Breast epithelium (tissue), 4 donors: ENCODE results near the gene ABCC4. TPM values are rescaled to one million over a fixed set of nuclear protein-coding genes. Genes with fewer than 3 reads are reported as not detected.

Experiments
- DNase-seq, 2 donors: peaks; one replicate each; pipeline ENCODE4 v3.0.0-alpha.2; 2019; ENCODE audit warnings: low spot score in 2 of 2
- H3K27ac ChIP-seq, 2 donors: fragments of 200-600 bp; sonication (generic) in 1 of 2; one replicate each; pipeline ENCODE4 v1.5.1; 2016 to 2019; ENCODE audit warnings: mild to moderate bottlenecking in 1 of 2
- H3K27me3 ChIP-seq, 2 donors: fragments of 200-600 bp; sonication (generic) in 1 of 2; one replicate each; pipeline versions ENCODE4 v1.5.1 to v1.6.0; 2017 to 2019; ENCODE audit warnings: control low read depth in 1 of 2, mild to moderate bottlenecking in 1 of 2
- H3K36me3 ChIP-seq: fragments of 200-600 bp; one replicate; pipeline ENCODE4 v1.5.1; 2019
- H3K4me1 ChIP-seq, 2 donors: fragments of 200-600 bp; sonication (generic); one replicate each; pipeline ENCODE4 v1.5.1; 2016 to 2019; ENCODE audit warnings: control low read depth in 1 of 2
- H3K4me3 ChIP-seq, 3 donors: fragments of 200-600 bp; sonication (generic); 1 replicate in 2 of 3; 2 replicates in 1 of 3; pipeline ENCODE4 v1.5.1; 2016 to 2019; ENCODE audit warnings: mild to moderate bottlenecking in 3 of 3, moderate library complexity in 2 of 3
- H3K9me3 ChIP-seq, 2 donors: fragments of 200-600 bp; sonication (generic) in 1 of 2; one replicate each; pipeline ENCODE4 v1.5.1; 2016 to 2019; ENCODE audit warnings: control low read depth in 1 of 2
- POLR2A ChIP-seq: fragments of 450-650 bp; IDR thresholded peaks from one replicate; pipeline ENCODE4 v1.6.1; 2016; ENCODE audit warnings: antibody characterized with exemption, mild to moderate bottlenecking, moderate library complexity
- POLR2AphosphoS5 ChIP-seq, 3 donors: sonication (generic); formaldehyde crosslinking; IDR thresholded peaks; one replicate each; pipeline ENCODE4 v1.6.1; 2017; ENCODE audit warnings: antibody characterized with exemption in 3 of 3
- intact Hi-C: fragments of 100-400 bp; cut with DNase I; formaldehyde crosslinking; loops from one replicate; pipeline ENCODE4 v1.15.1; 2023; ENCODE audit warnings: low total_unique reads
- total RNA-seq, 3 donors: library from RNA; depleted of rRNA; stranded (reverse); fragments of >200 nt; gene quantifications; one replicate each; pipeline ENCODE4 v1.1.0, GENCODE V29; 2016
- TF ChIP-seq, protein P1 (sequence below), 3 donors: fragments of 450-650 bp; IDR thresholded peaks; one replicate each; pipeline ENCODE4 v1.5.1; 2016 to 2017; ENCODE audit warnings: antibody characterized with exemption in 3 of 3, mild to moderate bottlenecking in 3 of 3, moderate library complexity in 3 of 3

The ABCC4 gene
- total RNA-seq, 3 donors from 2014 or later, result 4.1 to 6.2 (median 4.5) TPM

DNA sequence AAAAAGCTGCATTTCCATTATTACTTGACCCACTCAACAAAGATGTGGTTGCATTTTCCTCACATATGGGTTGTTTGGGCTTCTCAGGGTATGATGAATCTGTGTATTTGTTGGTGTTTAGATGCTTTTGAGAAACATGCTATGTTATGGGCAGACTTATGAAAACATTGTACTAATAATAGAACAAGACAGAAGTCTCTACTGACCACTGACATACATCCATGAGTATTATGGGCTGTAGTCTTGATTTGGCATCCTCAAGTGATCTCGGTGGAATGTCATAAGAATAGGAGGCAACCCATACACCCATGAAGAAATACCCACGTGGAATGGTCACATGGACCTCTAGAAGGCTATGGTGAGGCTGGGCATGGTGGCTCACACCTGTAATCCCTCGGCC, 36.3 kb upstream of the ABCC4 start:
- no peak overlapping the region for H3K4me3 ChIP-seq
- DNase-seq, result no peak
- no peaks in the 10 kb centered on the region for H3K36me3 ChIP-seq
- H3K27ac ChIP-seq, result no peak overlapping the region
- TF ChIP-seq POLR2AphosphoS5 (IDR thresholded peaks at IDR 0.05) (no peak), POLR2A (no peak)
- TF ChIP-seq, protein P1, sequence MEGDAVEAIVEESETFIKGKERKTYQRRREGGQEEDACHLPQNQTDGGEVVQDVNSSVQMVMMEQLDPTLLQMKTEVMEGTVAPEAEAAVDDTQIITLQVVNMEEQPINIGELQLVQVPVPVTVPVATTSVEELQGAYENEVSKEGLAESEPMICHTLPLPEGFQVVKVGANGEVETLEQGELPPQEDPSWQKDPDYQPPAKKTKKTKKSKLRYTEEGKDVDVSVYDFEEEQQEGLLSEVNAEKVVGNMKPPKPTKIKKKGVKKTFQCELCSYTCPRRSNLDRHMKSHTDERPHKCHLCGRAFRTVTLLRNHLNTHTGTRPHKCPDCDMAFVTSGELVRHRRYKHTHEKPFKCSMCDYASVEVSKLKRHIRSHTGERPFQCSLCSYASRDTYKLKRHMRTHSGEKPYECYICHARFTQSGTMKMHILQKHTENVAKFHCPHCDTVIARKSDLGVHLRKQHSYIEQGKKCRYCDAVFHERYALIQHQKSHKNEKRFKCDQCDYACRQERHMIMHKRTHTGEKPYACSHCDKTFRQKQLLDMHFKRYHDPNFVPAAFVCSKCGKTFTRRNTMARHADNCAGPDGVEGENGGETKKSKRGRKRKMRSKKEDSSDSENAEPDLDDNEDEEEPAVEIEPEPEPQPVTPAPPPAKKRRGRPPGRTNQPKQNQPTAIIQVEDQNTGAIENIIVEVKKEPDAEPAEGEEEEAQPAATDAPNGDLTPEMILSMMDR (IDR thresholded peaks at IDR 0.05), result no peak
- no peaks in the 10 kb centered on the region for H3K9me3 ChIP-seq
- intact Hi-C loops, result no loop called here
- no peaks in the 10 kb centered on the region for H3K4me1 ChIP-seq
- H3K27me3 ChIP-seq, result no peaks in the 10 kb centered on the region

DNA sequence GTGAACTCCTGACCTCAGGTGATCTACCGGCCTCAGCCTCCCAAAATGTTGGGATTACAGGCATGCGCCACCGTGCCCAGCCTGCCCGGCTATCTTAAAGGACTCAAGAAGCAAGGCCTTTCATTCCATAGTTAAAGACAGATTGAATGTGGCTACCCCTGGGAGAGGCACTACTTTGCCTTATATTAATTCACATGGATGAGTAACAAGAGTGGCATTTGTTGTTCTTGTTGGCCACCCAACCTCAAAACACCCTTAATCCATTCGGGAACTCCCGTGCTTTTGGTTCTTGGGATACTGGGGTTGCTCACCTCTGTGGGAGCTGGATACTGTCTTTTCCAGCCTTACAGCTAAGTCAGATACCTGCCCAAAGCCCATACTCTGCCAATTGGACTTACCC, 34.4 kb upstream of the ABCC4 start:
- no peaks in the 10 kb centered on the region for H3K9me3 ChIP-seq
- no peaks in the 10 kb centered on the region for H3K36me3 ChIP-seq
- no peak for TF ChIP-seq POLR2A
- TF ChIP-seq POLR2AphosphoS5 (IDR thresholded peaks at IDR 0.05), result no peak
- TF ChIP-seq, protein P1 (IDR thresholded peaks at IDR 0.05), result no peak
- no peak for DNase-seq
- no peak overlapping the region for H3K27ac ChIP-seq
- intact Hi-C loops, result no loop called here
- no peaks in the 10 kb centered on the region for H3K27me3 ChIP-seq
- no peak overlapping the region for H3K4me3 ChIP-seq
- no peaks in the 10 kb centered on the region for H3K4me1 ChIP-seq

DNA sequence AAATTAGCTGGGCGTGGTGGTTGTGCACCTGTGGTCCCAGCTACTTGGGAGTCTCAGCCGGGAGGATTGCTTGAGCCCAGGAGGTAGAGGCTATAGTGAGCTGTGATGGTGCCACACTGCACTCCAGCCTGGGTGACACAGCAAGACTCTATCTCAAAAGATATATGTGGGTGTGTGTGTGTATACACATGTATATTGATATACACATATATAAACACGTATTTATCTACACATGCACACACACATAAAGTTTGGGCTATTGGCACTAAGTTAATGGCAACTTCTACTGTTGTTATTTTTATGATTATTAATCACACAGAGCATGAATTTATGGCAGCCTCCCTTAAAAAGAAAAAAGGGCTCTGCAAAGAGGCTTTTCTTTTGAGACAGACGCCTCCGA, 27.1 kb upstream of the ABCC4 start:
- Histone ChIP-seq H3K4me3 (no peak overlapping the region), H3K27me3 (no peaks in the 10 kb centered on the region), H3K9me3 (no peaks in the 10 kb centered on the region), H3K4me1 (no peaks in the 10 kb centered on the region), H3K36me3 (no peaks in the 10 kb centered on the region), H3K27ac (no peak overlapping the region)
- intact Hi-C loops, result no loop called here
- TF ChIP-seq POLR2AphosphoS5 (IDR thresholded peaks at IDR 0.05) (no peak), POLR2A (no peak)
- TF ChIP-seq, protein P1 (IDR thresholded peaks at IDR 0.05), result no peak
- no peak for DNase-seq

DNA sequence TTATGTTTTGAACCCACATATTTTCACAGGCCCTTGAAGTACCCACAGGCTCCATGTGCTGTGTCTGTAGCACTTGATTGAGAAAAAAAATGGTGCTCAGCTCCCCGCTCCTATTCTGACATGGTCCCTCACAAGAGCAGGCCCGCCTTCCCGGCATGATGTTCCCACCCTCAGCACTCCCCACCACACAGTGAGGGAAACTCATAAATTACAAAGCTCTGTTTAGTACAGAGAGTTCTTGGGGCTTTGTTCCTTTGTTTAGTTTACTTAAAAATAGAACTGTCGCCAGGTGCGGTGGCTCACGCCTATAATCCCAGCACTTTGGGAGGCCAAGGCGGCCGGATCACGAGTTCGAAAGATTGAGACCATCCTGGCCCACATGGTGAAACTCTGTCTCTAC, 25.9 kb upstream of the ABCC4 start:
- H3K4me3 ChIP-seq, result no peak overlapping the region
- no peaks in the 10 kb centered on the region for H3K27me3 ChIP-seq
- H3K4me1 ChIP-seq, result no peaks in the 10 kb centered on the region
- no peak for TF ChIP-seq POLR2A
- TF ChIP-seq, protein P1 (IDR thresholded peaks at IDR 0.05), result no peak
- TF ChIP-seq POLR2AphosphoS5 (IDR thresholded peaks at IDR 0.05), result no peak
- intact Hi-C loops, result no loop called here
- H3K36me3 ChIP-seq, result no peaks in the 10 kb centered on the region
- H3K27ac ChIP-seq, result no peak overlapping the region
- DNase-seq, result no peak
- no peaks in the 10 kb centered on the region for H3K9me3 ChIP-seq

GRCh38 chr13:95326695-95327094, 25.4 kb upstream of the ABCC4 start:
- Histone ChIP-seq H3K9me3 (no peaks in the 10 kb centered on the region), H3K36me3 (no peaks in the 10 kb centered on the region), H3K27ac (no peak overlapping the region), H3K4me3 (no peak overlapping the region), H3K4me1 (no peaks in the 10 kb centered on the region), H3K27me3 (no peaks in the 10 kb centered on the region)
- intact Hi-C loops, result no loop called here
- TF ChIP-seq POLR2AphosphoS5 (IDR thresholded peaks at IDR 0.05) (no peak), POLR2A (no peak)
- TF ChIP-seq, protein P1 (IDR thresholded peaks at IDR 0.05), result no peak
- no peak for DNase-seq
